CD4-positive, alpha-beta T cell treated with Interleukin-2 at 100 ng/mL for 4 hours (primary cell): ENCODE measurements around the gene ZNF496.
A peak's percentile ranks its signal among the peaks of the same experiment; 100 is the strongest.
"Not testable (repeated sequence)": the region's sequence is repeated elsewhere in the genome, so short reads cannot be mapped to it uniquely, and the experiment has no call there.

Experiments
- DNase-seq: peaks from one replicate; pipeline ENCODE4 v3.0.0-alpha.2; 2020; ENCODE audit warnings: low spot score

Gene ZNF496

DNA sequence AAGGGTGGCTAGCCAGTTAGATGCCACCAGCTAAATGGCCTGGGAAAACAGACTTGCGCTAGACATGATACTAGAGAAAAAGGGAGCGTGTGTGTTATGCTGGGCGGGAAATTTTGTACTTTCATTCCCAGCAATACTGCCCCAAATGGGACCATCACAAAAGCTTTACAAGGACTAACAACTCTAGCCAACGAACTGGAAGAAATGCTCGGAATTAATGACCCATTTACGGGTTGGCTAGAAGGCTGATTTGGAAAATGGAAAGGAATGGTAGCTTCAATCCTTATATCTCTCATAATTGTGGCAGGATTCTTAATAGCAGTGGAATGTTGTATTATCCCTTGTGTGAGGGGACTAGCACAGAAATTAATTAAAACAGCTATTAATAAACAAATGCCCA, 27.9 kb upstream of the ZNF496 start:
- no peak for DNase-seq

DNA sequence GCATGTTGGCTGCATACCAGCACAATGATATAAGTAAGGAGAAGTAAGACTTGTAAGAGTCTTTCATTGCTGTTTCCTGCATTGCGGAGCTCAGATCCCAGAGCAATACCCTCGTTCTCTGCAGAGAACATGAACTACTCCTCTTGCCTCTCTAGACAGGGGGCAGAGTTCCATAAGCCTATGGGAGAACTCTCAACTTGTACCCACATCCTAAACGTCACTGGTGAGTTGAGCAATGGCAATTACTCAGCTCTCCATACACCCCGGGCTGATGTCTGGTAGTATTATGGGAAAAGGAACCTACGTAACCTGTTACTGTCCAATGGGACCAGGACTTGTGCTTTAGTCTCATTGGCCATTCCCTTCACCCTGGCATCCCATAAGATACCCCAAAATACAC, 27.3 kb upstream of the ZNF496 start:
- DNase-seq, result no peak

DNA sequence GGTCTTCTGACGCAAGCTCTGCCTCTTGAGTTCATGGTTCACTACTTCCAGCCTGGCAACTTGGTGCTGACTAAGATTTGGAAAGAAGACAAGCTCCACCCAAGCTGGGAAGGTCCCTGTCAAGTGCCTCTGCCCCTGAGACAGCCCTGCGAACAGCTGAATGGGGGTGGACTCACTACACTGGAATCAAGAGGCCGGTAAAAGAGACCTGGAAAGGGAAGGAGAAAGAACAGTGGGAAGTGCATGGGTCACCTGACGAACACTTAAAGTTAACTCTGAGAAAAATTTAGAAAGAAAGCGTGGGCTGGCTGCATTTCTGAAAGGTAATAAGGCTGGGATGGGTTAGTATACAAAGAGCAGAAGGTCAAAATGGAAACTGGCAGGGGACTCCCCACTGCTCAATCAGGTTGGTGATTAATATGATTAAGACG, 26.1 kb upstream of the ZNF496 start:
- DNase-seq, result no peak

DNA sequence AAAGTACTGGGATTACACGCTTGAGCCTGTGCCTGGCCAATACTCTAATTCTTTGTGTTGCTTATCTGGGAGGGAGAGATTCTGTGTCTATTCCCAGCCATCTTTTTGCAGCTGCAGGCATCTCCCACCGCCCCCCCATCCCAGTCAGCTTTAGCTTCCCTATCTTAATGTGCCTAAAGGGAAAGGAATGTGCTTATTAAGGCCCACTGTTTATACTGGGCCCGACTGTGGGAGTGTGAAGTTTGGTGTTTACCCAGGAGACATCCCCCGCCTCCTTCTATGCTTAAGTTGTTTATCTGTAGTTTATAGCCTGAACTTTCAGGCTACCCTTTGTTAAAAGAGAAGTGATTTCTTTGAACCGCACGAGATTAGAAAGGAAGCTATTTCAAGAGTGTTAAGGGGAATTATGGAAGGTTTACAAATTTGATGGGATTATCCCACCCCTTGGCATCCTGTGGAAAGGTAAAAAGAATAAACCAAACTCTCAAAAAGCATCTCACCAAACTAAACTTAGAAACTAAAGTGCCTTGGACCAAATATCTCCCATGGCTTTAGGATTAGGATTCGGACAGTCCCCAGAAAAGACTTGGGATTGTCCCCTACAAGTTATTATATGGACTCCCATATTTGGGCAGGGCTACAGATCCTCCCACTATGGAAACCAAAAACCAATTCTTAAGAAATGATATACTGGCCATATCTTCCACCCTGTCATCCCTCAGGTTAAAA, 25.5 kb upstream of the ZNF496 start:
- DNase-seq, result no peak

DNA sequence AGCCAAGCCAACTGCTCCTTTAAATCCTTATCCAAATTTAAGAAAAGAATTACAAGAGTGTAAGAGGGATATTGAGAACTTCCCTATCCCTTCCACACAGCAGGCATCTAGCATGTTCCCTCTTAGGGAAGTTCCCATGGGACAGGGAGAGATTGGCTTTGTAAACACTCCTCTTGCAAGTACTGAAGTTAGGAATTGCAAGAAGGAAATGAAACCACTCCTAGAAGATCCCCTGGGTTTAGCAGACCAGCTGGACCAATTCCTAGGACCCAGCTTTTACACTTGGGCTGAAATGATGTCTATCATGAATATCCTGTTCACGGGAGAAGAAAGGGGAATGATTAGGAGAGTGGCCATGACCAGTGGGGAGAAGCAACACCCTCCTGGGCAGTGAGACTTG, 23.5 kb upstream of the ZNF496 start:
- DNase-seq, result not testable (repeated sequence)

DNA sequence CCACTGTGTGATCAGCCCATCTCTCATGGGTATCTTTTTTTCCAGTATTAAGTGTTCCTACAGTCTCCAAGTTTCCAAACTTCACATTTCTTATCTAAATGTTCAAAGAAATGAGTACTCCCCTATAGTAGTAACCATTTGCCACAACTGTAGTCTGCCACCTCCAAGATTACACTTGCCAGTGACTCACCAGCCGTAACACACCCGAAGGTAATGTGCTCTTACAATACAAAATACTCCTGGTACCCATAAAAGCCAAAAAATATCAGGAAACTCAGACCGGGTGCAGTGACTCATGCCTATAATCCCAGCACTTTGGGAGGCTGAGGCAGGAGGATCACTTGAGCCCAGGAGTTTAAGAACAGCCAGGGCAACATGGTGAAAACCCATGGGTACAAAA, 20.5 kb upstream of the ZNF496 start:
- DNase-seq, result no peak

DNA sequence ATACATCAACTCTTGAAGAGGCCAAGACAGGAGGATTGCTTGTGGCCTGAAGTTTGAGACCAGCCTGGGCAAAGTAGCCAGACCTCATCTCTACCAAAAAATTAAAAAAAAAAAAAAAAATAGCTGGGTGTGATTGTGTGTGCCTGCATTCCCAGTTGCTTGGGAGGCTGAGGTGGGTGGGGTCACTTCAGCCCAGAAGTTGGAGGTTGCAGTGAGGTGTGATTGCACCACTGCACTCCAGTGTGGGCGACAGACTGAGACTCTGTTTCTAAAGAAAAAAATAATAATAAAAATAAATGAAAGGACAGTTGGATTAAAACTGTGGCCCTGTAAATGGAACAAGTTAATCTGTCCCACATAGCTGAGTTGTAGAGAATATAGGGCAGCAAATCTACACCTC, 18.9 kb upstream of the ZNF496 start:
- no peak for DNase-seq

DNA sequence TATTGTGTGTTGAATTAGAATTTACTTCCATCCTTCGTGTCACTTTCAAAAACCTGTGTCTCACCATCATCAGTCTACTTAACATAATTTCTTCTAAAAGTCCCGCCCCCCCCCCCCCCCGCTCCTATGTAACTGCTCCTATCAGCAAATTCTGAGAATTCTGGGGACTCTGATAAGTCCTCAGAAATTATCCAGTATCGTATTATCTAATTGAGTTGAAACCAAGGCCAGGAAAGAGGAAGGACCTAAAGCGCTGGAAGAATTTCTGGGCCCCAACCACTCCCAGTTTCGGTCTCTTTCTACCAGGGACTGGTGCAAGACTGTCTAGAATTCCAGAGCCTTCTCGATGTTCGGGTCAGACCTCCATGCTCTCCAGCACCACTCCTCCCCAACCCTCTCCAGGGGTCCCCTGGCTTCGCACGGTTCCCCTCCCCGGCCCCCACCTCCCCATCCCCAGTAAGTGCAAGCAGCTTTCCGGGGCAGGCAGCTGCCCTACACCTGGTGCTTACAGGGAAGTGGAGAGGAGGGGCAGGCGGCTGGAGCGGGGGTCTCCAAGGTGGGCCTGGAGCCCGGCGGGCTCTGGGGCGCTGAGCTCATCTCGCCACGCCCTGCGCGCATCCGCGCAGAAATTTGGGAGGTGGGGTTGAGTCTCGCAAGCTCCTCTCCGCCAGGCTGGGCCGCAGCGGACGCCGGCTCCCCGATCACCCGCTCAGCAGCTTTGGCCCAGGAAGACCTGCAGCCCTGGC, 16.0 kb upstream of the ZNF496 start:
- no peak for DNase-seq

DNA sequence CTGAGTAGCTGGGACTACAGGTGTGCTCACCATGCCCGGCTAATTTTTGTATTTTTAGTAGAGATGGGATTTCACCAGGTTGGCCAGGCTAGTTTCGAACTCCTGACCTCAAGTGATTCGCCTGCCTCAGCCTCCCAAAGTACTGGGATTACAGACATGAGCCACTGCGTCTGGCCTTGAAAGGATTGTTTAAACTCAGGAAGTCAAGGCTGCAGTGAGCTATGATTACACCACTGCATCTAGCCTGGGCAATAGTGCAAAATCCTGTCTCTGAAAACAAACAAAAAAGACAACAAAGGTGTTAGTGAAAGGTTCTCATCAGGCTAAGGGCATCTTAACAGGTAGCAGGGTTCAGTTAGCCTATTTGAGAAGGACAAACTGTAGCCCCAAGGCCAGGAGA, 14.2 kb upstream of the ZNF496 start:
- DNase-seq, result no peak

DNA sequence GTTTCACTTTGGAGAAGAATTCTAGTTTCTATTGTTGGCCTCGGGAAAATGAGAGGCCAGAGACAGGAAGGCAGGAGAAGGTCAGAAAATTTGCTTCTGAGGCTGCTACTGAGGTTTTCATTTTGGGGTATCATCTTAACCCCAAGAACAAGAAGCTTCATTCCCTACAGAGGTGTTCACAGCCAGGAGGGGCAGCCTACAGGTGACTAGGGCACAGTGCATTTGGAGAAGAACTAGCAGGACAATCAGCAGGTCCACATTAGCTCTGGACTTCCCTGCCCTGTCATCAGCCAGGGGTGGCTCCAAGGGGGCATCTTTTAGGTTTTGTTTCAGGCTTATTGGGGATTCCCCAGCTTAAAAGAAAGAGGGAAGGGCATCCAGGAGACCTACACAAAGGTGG, 12.1 kb upstream of the ZNF496 start:
- no peak for DNase-seq

DNA sequence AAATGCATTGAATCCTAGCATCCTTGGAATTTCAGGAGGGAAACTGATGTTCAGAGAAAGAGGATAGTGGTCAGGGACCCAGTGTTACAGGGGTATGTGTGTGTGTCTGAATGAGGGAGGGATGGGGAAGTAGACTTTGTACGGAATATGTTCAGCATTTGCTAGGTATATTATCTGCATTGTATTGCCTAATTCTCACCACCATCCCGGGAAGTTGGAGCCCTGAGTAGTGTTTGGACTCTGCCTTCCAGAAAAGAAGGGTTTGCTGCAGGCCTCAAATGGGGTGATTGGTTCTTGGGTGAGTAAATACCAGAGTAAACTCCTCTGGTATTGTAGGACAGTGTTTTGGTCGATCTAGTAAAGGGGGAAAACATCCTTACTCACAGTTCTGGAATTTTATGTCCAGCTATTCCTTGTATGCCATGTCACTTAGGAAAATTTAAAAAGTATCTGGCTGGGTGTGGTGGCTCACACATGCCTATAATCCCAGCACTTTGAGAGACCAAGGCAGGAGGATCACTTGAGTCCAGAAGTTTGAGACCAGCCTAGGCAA, 7.1 kb upstream of the ZNF496 start:
- DNase-seq, result no peak

DNA sequence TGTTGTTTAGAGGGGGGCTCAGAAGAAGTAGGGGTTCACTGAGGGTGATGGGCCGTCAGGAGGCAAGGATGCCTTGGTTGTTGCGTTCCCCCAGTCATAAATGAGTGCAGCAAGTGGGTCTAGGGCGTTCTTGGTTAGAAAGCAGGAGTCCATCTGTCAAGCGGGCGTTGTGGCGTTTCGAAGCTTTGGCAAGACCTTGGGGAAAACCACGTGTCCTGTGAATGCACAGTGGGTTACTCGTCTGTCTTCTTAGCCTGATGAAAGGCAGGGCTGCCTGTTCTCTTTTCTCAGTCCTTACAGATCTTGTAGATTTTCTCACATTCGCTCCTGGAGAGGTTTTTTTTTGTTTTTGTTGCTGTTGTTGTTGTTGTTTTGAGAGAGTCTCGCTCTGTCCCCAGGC, 6.3 kb upstream of the ZNF496 start:
- no peak for DNase-seq

DNA sequence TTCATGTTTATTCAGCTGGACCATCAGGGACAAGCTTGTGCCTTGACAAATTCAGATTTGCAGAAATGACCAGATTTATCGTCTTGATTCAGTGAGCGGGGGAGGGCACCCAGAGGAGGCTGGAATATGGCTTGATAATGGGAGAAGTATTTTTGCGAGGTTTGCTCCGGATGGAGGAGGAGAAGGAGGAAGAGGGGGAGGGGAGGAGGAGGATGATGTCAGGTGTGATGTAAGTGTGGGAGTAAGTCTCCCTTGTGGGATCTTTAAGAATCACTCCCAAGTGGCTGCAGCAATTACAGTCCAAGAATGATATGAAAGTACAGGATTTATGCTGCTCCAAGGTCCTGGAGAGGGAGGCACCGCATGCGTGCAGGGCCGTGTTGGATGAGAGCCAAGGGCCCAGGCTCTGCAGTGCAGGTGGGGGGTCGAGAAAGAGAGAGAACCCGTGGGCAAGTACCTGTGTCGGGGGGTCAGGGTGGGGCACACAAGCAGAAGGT, 5.6 kb upstream of the ZNF496 start:
- no peak for DNase-seq

DNA sequence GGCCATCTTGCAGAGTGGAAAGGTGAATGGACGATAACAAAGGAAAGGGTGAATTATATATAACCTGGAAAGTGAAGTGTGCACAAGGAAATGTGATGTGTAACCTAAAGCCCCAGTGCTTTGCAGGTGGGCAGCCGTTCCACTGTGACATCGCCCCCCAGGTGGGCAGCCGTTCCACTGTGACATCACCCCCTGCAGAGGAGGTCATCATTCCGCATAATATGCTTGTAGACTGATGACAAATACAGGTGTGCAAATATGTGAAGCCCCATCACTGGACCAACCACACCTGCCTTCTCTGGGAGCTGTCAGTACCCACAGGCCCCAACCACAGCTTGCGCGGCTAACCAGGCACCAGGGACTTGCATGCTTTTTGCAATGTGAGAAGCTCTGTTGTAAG, 4.7 kb upstream of the ZNF496 start:
- DNase-seq, result no peak

DNA sequence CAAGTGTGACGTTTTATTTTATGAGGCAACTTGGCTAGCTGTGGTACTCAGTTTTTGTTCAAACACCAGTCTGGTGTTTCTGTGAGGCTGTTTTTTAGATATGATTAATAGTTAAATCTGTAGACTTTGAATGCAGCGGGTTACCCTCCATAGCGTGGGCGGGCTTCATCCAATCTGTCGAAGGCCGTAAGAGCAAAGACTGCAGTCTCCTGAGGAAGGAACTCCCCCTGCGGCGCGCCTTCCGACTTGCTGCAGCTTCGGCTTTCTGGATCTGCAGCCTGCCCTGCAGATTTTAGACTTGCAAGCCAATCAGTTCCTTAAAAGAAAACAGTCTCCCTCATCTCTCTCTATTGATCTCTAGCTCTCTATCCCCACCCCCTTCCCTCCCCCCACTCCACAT, 4.2 kb upstream of the ZNF496 start:
- DNase-seq, result no peak

DNA sequence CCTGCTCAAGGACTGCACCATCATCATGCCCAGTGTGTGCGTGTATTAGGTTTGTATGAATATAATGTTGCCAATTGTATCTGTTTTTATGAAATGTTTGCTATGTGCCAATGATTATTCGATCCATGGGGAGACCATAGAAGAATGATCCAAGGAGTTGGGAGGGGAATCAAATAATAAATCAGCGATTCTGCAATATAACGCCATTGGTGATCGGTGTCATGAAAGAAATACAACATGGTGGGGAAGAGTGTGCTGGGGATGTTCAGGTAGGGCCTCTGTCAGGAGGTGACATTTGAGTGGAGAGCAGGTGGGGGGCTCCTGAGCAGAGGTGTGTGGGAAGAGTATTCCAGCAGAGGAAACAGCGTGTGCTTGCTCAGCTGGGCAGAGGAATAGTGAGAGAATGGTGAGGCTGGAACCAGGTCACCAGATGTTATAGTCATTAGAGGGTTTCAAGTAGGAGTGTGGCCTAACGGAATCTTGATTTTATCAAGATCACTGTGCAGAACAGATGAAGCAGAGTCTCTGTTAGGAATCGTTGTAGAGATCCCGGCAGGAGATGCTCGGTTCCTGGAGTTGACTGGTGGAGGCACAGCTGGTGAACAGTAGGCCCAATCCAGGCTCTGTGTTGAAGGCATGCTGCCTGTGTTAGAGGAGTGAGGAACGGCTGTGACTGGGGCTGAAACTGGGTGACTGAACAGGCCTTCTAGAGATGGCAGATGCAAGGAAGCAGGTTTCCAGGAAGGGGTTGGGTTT, 2.9 kb upstream of the ZNF496 start:
- DNase-seq, result no peak

DNA sequence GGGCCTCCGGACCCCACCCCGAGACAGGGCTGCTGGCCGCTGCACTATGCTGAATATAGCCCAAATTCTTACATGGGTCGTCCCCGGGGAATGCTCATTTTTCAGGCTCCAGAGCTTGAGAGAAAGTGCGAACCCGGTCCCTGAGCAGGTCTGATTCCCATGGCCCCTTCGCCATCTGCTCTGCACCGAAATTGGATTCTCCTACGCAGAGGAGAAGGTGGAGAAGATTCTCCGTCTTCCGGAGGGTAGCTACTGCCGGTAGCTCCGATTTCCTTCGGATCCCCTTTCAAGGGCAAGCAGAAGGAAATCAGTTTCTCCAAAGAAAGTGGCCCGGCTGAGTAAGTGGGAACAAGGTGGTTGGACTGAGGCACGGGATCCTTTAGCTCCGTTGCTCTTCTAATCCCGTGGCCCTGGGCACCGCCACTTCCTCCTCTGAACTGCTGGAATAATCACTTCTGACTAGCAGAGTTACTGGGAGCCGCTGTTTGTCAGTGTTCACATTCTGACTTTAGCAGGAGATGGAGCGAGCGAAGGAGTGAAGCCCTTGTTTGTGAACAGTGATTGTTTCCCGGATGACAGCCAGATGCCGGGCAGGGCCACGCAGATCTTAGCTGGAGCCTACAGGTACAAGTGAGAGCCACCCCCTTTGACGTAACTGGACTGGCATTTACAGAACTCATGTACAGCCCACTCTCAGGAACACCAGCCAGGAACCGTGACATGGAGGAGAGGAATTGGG, 1.1 kb upstream of the ZNF496 start:
- no peak for DNase-seq

DNA sequence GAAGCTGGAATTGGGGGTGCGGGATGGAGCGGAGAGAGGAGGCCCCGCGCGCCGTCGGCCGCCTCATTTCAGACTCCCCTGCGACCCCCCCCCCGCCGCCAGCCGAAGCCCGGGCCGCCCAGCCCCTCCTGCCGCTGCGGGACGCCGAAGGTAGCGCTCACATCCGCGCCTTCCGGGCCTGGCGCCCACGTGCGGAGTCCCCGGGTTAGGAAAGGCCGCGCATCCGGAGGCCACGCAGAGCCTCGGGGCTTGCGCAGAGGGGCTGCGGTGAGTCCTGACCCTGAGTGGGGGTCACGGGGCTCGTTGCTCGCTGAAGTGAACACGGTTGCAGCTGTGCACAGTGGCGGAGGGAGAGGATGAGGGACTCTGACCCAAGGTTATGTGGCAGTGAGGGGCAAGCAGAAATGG, 552 bp upstream of the ZNF496 start:
- DNase-seq, result peak; percentile 17

DNA sequence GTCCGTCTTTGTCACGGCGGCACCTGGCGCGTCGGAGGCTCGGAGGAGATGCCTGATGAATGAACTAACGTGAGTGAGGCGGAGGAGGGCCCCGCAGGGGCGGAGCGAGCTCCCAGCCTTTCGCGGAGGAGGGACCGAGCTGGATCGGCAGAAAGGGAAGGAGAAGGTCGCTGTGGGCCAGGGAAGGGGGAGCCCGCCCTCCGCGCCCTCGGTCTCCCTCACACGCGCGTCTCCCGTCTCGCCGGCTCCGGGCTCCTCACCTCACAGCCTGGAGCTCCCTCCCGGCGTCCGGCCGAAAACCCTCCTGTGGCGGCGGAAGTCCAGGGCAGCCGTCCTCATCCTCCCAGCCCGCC, 519 bp downstream of the ZNF496 start:
- peak; percentile 64 for DNase-seq

DNA sequence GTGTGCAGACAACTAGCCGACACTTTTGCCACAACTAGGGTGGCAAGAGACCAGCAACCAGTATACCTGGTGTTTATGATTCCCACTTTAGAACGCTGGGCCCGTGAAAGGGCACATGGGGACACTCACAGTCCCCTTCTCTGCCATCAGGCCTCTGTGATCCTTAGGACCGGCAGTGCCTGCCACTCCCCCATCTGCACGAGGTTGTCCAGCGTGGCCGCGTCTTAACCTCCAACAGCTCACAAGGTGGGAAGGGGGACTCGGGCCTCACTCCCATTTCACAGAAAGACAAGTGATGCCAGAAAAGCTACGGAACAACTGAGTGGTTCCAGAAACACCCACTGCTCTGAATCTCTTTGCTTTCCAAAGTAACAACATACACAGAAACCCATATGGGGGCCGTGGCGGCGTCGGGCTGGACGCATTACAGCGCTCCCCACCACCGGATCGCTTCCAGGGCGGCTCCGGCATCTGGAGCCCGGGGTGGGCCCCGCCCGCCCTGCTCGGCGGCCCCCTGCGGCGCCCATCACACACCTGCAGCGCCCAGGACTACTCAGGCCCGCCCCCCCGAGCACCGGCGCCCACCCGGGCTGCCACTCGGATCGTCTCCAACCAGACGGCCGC, 1.0 kb downstream of the ZNF496 start:
- DNase-seq, result no peak

DNA sequence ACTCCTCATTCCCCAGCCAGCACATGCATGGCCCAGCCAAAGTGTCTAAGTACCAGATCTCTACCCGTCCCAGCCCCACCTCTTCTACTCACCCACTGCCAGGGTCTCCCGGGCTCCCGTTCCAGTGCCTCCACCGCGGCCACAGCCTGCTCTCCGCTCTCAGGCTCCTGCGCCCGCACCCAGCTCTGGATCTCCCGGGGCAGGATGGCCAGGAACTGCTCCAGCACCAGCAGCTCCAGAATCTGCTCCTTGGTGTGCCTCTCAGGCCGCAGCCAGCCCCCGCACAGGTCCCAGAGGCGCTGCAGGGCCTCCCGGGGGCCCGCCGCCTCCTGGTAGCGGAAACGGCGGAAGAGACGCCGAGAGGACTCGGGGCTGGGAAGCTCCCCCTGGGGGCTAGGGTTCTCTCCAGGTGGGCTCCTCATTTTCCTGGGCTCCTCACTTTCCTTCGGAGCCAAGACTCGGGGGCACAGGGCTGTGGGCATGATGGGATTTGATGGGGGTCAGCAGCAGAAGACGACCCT, 2.5 kb downstream of the ZNF496 start:
- DNase-seq, result no peak
